Measurements from ENCODE around the gene ABL1.

ABL1 gene

DNA sequence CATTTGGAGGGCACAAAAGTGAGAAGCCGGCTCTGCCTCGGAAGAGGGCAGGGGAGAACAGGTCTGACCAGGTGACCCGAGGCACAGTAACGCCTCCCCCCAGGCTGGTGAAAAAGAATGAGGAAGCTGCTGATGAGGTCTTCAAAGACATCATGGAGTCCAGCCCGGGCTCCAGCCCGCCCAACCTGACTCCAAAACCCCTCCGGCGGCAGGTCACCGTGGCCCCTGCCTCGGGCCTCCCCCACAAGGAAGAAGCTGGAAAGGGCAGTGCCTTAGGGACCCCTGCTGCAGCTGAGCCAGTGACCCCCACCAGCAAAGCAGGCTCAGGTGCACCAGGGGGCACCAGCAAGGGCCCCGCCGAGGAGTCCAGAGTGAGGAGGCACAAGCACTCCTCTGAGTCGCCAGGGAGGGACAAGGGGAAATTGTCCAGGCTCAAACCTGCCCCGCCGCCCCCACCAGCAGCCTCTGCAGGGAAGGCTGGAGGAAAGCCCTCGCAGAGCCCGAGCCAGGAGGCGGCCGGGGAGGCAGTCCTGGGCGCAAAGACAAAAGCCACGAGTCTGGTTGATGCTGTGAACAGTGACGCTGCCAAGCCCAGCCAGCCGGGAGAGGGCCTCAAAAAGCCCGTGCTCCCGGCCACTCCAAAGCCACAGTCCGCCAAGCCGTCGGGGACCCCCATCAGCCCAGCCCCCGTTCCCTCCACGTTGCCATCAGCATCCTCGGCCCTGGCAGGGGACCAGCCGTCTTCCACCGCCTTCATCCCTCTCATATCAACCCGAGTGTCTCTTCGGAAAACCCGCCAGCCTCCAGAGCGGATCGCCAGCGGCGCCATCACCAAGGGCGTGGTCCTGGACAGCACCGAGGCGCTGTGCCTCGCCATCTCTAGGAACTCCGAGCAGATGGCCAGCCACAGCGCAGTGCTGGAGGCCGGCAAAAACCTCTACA lies 49.8 kb downstream of the ABL1 start:
- no peak overlapping the region for H3K4me3 ChIP-seq (ENCODE audit: low read length)
- DNase-seq (ENCODE audit: low read depth, low spot score): no peak

DNA sequence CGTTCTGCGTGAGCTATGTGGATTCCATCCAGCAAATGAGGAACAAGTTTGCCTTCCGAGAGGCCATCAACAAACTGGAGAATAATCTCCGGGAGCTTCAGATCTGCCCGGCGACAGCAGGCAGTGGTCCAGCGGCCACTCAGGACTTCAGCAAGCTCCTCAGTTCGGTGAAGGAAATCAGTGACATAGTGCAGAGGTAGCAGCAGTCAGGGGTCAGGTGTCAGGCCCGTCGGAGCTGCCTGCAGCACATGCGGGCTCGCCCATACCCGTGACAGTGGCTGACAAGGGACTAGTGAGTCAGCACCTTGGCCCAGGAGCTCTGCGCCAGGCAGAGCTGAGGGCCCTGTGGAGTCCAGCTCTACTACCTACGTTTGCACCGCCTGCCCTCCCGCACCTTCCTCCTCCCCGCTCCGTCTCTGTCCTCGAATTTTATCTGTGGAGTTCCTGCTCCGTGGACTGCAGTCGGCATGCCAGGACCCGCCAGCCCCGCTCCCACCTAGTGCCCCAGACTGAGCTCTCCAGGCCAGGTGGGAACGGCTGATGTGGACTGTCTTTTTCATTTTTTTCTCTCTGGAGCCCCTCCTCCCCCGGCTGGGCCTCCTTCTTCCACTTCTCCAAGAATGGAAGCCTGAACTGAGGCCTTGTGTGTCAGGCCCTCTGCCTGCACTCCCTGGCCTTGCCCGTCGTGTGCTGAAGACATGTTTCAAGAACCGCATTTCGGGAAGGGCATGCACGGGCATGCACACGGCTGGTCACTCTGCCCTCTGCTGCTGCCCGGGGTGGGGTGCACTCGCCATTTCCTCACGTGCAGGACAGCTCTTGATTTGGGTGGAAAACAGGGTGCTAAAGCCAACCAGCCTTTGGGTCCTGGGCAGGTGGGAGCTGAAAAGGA lies 50.7 kb downstream of the ABL1 start:
- no peak overlapping the region for H3K4me3 ChIP-seq (ENCODE audit: low read length)
- no peak for DNase-seq (ENCODE audit: low read depth, low spot score)

DNA sequence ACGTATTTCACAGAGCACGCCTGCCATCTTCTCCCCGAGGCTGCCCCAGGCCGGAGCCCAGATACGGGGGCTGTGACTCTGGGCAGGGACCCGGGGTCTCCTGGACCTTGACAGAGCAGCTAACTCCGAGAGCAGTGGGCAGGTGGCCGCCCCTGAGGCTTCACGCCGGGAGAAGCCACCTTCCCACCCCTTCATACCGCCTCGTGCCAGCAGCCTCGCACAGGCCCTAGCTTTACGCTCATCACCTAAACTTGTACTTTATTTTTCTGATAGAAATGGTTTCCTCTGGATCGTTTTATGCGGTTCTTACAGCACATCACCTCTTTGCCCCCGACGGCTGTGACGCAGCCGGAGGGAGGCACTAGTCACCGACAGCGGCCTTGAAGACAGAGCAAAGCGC lies 51.9 kb downstream of the ABL1 start:
- no peak overlapping the region for H3K4me3 ChIP-seq (ENCODE audit: low read length)
- no peak for DNase-seq (ENCODE audit: low read depth, low spot score)

DNA sequence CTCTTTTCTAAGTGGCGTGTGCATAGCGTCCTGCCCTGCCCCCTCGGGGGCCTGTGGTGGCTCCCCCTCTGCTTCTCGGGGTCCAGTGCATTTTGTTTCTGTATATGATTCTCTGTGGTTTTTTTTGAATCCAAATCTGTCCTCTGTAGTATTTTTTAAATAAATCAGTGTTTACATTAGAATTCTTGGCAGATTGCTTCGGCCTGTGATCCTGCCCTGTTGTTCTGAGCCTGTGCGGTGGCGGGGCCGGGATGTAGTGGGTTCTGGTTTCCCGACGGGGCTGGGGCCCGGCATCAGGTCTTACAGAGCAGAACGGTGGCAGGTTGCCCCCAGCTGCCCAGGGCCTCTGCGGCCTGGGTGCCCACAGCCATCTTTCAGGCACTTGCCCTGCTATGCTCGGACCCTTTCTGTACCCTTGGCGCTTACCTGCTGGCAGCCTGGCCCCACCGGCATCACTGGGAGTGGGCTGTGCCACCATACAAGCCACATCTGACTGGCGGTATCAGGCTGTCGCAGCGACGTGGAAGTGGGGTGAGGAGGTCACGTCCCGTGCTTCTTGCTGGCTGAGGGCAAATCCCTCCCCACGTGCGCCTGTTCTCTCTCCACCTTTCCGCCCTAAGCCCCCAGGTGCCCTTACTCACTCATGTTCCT lies 52.6 kb downstream of the ABL1 start:
- no peak overlapping the region for H3K4me3 ChIP-seq (ENCODE audit: low read length)
- no peak for DNase-seq (ENCODE audit: low read depth, low spot score)

DNA sequence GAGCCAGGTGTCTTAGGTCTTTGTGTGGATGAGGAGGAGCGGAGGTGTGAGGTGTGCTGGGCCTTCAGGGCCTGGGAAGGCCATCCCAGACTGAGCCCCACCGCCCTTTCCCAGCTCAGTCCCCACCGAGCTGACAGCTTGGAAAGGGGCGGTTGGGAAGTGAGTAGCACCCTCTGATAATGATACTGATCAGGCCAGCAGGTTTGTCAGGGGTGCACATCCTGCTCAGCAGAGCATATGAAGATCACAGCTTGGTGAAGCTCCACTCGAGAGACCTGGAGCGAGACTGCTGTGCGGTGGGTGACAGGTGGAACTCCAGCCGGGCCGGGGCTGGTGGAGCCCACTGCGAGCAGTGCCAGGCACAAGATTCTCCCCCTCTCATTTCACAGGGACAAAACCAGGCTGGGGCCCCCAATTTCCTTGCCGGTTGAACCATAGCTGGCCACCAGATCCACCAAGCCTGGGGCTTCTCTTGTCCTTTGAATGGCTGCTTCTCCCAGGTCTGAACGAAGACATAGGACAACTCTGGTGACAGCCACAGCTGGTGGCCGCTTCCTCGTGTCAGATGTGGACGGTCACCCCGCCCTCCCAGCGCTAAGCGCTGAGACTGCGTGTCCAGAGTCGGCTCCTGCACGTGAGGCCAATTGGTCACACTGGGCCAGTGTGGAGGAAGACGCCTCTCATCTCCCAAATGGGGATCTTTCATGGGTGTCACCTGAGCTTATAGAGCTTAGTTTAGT lies 53.3 kb downstream of the ABL1 start:
- DNase-seq (ENCODE audit: low read depth, low spot score): no peak
- no peak overlapping the region for H3K4me3 ChIP-seq (ENCODE audit: low read length)

DNA sequence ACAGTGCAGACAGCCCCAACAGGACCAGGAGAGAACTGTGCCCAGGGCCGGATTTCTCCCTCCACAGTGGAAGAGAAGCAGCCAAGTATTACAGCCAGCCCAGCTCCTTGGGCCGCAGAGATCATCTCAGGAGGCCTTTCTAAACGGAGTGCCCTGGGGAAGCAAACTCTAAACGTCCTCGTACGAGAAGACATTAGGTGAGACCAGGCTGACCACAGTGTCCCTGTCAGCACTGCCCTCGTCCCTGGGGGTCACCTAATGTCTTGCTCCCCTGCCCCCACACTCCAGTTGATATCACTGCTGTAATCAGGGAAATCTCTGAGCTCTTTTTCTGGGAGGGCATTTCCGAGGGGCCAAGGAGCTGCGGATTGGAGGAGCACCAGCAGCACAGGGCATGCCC lies 55.1 kb downstream of the ABL1 start:
- no peak overlapping the region for H3K4me3 ChIP-seq (ENCODE audit: low read length)
- no peak for DNase-seq (ENCODE audit: low read depth, low spot score)

DNA sequence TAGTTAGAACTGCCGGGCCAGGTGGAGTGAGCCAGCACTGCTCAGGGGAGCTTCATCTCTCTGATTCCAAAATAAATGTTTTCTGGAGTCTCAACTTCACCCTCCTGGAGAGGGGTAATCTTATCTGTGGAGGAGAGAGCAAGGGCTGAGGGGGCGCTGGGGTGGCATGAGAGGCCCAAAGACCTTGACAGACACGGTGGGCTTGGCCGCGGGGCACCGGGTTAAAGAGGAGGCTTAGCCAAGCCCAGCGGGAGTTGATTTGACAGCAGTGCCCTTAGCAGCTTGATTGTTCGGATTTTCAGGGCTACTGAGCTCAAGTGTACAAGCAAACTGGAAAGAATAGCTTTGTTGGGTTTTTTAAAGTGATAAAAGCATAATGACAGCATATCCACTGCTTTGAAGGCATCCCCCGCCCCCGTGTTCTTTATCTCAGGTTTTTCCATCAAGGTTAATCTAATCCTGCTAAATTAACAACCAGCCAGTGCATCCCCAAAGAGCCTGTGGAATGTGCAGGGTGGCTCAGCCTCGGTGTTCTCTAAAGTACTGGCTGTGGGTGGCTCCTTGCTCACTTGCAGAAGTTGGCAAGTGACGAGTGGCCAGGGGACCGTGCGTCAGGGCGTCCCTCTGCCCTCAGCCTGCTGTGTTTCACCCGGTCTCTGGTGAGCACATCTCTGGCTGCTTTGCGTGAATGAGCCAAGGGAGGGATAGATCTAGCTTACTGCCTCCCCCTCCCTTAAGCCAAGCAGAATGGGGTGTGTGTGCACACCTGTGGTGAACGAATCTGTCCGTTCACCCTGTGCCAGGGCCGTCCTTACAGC lies 56.0 kb downstream of the ABL1 start:
- DNase-seq (ENCODE audit: low read depth, low spot score): no peak
- no peak overlapping the region for H3K4me3 ChIP-seq (ENCODE audit: low read length)

DNA sequence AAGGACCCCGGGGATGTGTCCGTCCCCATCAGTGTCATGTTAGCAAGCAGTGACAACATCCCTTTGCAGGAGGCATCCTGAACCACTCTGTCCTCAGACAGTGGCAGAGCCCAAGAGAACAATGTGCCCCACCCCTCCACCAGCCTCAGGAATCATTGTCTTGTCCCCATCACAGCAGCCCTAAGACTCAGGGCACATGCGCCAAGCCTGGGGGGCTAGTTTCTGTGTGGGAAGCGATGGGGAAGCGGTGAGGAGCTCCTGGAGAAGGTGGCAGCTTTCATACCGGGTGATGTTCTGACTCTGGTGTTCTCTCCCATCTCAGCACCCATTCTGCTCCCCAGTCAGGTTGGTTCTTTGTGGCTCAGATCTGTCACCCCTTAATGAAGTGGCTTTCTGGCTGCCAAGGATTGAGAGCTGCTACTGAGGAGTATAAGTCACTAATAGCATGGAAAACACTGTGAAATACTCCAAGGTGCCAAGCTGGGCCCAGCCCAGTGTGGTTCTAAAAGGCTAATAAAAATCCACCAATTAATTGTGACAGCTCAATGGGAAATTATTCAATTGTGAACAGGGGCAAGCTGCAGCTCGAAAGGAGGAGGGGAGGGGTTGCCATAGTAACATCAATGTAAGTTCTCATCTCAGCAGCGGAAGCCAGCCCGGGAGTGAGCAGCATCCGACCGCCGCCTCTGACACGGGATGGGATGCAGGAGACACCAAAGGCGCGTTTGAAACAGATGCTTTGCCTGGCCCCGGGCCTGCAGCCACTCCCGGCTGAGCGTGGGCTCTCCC lies 56.8 kb downstream of the ABL1 start:
- H3K4me3 ChIP-seq (ENCODE audit: low read length): no peak overlapping the region
- no peak for DNase-seq (ENCODE audit: low read depth, low spot score)

DNA sequence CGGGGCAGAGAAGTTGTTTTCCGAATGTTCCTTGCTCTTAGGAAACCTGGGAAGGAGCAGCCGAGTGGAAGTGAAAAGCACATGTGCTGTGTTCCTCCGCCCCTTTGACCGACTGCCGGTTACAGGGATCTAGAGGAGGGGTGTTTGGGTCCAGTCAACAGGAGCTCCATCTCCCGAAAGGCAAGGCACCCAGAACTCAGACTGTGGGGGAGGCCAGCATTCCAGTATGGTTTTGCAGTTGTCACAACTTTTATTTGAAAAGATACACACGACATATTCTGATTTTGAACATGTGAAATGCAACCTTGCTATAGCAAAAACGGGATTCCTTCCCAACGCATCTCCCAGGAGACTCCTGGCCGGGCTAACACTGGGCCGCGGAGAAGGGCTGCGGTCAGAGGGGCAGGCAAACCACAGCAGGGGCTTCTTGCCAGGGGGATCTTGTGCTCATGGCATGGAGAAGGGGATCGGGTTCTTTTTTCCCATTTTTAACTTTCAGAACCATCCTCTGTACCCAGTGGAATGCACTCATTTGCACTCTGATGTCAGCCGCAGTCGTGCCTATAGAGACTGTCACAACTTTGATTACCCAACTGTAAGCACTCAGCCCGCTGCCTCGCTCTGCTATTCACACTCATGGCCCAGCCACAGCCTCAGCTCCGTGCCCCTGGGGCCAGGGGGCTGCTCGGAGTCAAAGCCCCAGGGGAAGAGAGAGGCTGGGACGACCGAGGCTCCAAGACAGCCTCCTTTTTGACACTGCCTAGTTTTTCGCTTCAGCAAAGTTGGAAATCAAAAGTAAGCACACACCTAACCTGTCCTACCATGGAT lies 57.6 kb downstream of the ABL1 start:
- DNase-seq (ENCODE audit: low read depth, low spot score): no peak
- H3K4me3 ChIP-seq (ENCODE audit: low read length): no peak overlapping the region

DNA sequence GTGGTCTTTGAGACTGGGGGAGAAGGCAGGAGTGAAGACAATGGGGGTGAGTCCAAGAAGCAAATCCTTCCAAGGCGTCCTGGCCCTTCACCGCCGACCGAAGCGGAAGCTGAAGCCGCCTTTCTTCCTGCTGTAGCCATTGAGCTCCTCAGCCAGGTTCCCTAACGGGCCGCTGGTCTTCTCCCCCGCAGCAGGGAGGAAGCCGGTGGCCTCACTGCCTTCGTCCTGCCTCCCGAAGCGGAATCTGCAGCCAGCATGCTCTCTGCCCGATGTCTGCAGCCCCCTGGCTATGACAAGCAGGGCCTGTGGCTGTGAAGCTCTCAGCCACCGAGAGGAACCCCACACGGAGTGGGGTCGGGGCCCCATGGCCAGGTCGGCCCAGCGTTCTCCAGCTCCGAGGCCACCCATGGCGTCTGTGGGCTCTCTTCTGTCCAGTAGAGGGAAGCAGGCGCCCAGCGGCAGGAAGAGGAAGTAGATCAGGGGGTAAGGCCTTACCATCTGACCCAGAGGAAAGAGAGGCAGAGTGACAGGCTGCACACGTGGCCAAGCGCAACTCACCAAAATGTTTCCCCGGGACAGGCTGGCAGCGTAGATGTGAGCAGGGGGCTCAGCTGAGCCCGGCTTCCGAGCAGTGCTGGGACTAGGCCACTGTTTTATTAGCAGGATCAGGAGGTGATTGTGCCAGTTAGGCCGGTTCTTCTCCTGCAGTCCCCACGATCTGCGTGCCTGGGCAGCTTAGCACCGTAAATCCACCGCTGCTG lies 58.5 kb downstream of the ABL1 start:
- no peak overlapping the region for H3K4me3 ChIP-seq (ENCODE audit: low read length)
- DNase-seq (ENCODE audit: low read depth, low spot score): no peak

DNA sequence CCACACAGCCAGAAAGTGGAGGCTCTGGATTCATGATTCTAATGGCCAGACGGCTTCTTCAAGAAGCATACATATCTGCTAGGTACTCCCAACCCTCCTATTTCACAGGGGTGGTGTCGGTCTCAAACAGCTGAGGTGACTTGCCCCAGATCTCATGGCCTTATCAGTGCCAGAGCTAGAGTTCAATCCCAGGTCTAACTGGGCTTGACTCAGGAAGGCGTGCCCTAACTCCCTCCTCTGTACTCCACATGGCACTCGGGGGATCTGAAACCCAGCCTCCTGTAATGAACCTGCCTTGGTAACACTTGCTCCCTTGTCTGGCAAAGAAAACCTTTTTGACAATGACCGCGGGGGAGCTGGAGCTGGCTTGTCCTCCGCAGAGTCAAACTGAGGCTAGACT lies 59.5 kb downstream of the ABL1 start:
- DNase-seq (ENCODE audit: low read depth, low spot score): no peak
- no peak overlapping the region for H3K4me3 ChIP-seq (ENCODE audit: low read length)

DNA sequence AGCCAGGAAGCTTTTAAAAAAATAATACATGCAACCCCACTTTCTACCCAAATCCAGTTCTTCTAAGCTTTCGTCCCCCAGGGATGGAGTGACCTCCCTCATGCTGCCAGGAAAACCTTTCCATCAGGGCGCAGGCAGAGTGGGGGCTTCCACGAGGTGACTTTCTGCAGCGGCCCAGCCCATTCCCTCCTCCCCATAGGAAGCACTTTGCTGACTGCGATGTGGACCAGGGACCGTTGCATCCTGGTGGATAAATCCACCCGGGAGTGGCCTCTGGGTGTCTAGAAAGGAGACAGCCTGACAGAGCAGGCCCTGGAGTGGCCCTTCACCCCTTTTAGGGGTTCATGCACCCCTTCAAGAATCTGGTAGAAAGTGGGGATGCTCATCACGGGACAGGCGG lies 60.0 kb downstream of the ABL1 start:
- H3K4me3 ChIP-seq (ENCODE audit: low read length): no peak overlapping the region
- no peak for DNase-seq (ENCODE audit: low read depth, low spot score)

DNA sequence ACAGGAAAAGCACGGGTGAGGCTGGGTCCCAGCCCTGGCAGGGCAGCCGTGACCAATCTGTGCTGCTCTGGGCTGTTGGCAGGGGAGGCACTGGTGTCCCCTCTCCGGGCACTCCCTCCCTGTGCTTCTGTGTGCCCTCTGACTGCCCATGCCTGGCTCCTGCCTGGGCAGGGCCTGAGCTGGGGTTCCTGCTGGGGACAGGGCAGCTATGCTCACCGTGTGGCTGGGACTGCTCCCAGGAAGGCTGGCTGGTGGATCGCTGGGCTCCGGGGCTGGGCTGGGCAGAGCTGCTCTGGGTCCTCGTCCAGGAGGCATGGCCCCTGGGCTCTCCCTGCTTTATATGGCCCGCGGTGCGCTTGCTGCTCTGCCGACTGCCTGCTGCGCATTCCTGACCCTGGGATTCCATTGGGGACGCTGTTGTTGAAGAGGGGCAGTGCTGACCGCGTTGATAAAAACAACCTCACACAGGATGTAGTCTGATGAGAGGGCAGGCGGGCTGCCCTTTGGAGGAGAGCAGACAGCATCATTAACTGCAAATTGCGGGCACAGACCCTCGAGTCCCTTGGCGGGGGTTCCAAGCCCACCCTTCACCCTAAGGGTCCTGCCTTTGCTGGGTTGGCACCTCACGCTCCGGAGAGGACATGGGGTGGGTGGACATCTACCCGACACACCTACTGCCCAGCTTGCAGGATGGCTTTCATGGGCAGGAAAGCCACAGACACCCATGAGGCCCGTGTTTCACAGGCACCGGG lies 60.6 kb downstream of the ABL1 start:
- no peak overlapping the region for H3K4me3 ChIP-seq (ENCODE audit: low read length)
- no peak for DNase-seq (ENCODE audit: low read depth, low spot score)

DNA sequence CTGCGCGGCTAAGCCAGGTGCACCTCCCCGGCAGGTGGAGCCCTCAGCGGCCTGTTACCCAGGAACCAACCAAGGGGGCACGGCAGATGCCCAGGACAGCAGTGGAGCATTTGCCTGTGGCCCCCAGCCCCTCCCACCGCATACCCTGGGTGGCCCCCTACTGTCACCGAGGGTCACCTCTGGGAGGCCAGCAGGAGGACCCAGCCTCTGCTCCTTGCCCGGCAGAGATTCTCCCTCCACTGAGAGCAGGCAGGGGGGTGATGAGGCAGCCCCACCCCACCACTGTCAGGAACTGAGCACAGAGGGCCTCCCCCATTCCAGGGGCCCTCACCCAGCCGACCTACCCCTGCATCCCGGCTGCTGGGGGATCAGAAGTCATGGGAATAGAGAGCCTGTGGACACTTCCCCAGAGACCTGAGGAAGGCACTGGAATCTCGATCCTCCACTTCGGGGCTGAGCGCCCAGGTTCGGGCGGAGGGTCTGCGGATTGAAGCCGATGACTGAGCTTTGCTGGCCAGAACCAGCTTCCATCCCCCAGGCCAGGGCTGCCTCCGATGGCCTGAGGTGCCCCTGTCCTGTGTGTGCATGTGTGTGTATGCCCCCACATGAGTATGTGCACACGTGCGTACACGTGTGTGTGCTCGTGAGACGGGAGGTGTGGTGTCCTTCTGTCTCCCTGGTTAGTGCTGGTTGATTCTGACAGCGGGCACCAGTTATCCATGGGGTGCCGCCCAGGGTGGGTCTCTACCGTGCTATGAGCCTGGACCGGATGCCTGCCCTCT lies 61.4 kb downstream of the ABL1 start, which contains the start of gene QRFP:
Gene QRFP, minus strand, starts transcription at position 580 of the 782 bp plus-strand sequence. CDS start 2,974 bp downstream, outside the sequence.
- no peak within 1 kb of the TSS for H3K4me3 ChIP-seq (ENCODE audit: low read length)
- no peak for DNase-seq (ENCODE audit: low read depth, low spot score)

Measured in Jurkat, Clone E6-1 (cell line).